Right hindlimb (tissue), 1 donor: Measurements from ENCODE around the gene USP53.
"Not testable (repeated sequence)": the region's sequence is repeated elsewhere in the genome, so short reads cannot be mapped to it uniquely, and the experiment has no call there.

Source experiments
- DNase-seq: peaks from one replicate; pipeline ENCODE4 v3.0.0-alpha.2; 2018

The USP53 gene

GRCh38 chr4:119212234-119212963 lies at the start of gene USP53:
Gene USP53 (plus strand): TSS chr4:119212713. CDS start chr4:119239760, 27,047 bp downstream.
- peak; percentile 95 for DNase-seq

GRCh38 chr4:119165767-119166166 lies 46.7 kb upstream of the USP53 start:
- no peak for DNase-seq

GRCh38 chr4:119170195-119170594 lies 42.3 kb upstream of the USP53 start:
- DNase-seq, result no peak

GRCh38 chr4:119172223-119172622 lies 40.3 kb upstream of the USP53 start:
- no peak for DNase-seq

- DNase-seq, result not testable (repeated sequence)
Observed at GRCh38 chr4:119173729-119174361, 38.7 kb upstream of the USP53 start.

GRCh38 chr4:119179011-119179410 lies 33.5 kb upstream of the USP53 start:
- DNase-seq, result no peak

- DNase-seq, result no peak
Observed at GRCh38 chr4:119184128-119184527, 28.4 kb upstream of the USP53 start.

GRCh38 chr4:119189638-119190037 lies 22.9 kb upstream of the USP53 start:
- no peak for DNase-seq

- no peak for DNase-seq
Observed at GRCh38 chr4:119190354-119190753, 22.2 kb upstream of the USP53 start.

GRCh38 chr4:119191505-119191904 lies 21.0 kb upstream of the USP53 start:
- no peak for DNase-seq

GRCh38 chr4:119197772-119198212 lies 14.7 kb upstream of the USP53 start:
- no peak for DNase-seq

GRCh38 chr4:119204916-119205315 lies 7.6 kb upstream of the USP53 start:
- DNase-seq, result no peak

GRCh38 chr4:119205690-119206089 lies 6.8 kb upstream of the USP53 start:
- no peak for DNase-seq

GRCh38 chr4:119206178-119206577 lies 6.3 kb upstream of the USP53 start:
- no peak for DNase-seq

GRCh38 chr4:119207051-119207450 lies 5.5 kb upstream of the USP53 start:
- no peak for DNase-seq

- no peak for DNase-seq
Observed at GRCh38 chr4:119209077-119209476, 3.4 kb upstream of the USP53 start.

- DNase-seq, result no peak
Observed at GRCh38 chr4:119209586-119209985, 2.9 kb upstream of the USP53 start.

- DNase-seq, result no peak
Observed at GRCh38 chr4:119210775-119211174, 1.7 kb upstream of the USP53 start.

- no peak for DNase-seq
Observed at GRCh38 chr4:119211867-119212233, 663 bp upstream of the USP53 start.

GRCh38 chr4:119212964-119213606 lies 572 bp downstream of the USP53 start:
- peak; percentile 85 for DNase-seq

GRCh38 chr4:119218093-119218492 lies 5.6 kb downstream of the USP53 start:
- no peak for DNase-seq

- no peak for DNase-seq
Observed at GRCh38 chr4:119221412-119221811, 8.9 kb downstream of the USP53 start.

GRCh38 chr4:119227690-119228089 lies 15.2 kb downstream of the USP53 start:
- no peak for DNase-seq

GRCh38 chr4:119228406-119228805 lies 15.9 kb downstream of the USP53 start:
- no peak for DNase-seq
